GM18870 (cell line): ENCODE results near the gene JPT1.
A peak's percentile ranks its signal among the peaks of the same experiment; 100 is the strongest.
"Not testable (repeated sequence)": the region's sequence is repeated elsewhere in the genome, so short reads cannot be mapped to it uniquely, and the experiment has no call there.

Experiments
- ATAC-seq: cut with Tn5 transposase; IDR thresholded peaks from one replicate; pipeline ENCODE4 v1.9.1; 2021; ENCODE audit warnings: moderate library complexity; ENCODE audit not compliant: unreplicated experiment

The JPT1 gene, protein sequence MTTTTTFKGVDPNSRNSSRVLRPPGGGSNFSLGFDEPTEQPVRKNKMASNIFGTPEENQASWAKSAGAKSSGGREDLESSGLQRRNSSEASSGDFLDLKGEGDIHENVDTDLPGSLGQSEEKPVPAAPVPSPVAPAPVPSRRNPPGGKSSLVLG

GRCh38 chr17:75154195-75155106 lies at the start of gene JPT1:
TSS of gene JPT1 (minus strand) at chr17:75154512. CDS start at chr17:75154397, 115 bp downstream.
- peak; percentile 92 for ATAC-seq

GRCh38 chr17:75199886-75200618 lies 45.7 kb upstream of the JPT1 start:
- ATAC-seq = no peak

DNA sequence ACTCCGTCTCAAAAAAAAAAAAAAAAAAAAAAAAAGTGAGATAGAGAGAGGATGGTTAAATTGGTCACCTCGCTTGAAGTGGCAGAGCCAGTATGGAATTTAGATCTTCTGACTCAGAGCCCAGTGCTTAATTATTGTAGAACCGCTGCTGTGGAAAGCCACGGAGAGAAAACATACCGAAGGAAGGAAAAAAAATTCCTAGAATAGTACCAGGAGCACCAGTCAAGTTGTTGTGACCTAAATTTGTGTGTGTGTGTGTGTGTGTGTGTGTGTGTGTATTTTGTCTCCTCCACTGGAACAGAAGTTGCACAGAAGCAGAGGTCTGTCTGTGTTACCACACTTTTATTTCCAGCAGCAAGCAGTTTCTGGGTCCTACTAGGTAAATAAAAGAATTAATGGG lies 40.6 kb upstream of the JPT1 start:
- ATAC-seq = no peak

DNA sequence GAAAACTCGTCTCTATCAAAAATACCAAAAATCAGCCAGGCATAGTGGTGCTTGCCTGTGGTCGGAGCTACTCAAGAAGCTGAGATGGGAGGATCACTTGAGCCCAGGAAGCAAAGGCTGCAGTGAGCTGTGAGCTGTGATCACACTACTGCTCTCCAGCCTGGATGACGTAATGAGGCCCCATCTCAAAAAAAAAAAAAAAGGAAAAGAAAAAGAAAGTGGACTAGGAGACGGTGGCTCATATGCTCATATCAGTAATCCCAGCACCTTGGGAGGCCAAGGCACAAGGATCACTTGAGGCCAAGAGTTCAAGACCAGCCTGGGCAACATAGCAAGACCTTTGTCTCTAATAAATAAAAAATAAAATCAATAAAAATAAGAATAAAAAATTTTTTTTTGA lies 37.3 kb upstream of the JPT1 start:
- ATAC-seq = no peak

DNA sequence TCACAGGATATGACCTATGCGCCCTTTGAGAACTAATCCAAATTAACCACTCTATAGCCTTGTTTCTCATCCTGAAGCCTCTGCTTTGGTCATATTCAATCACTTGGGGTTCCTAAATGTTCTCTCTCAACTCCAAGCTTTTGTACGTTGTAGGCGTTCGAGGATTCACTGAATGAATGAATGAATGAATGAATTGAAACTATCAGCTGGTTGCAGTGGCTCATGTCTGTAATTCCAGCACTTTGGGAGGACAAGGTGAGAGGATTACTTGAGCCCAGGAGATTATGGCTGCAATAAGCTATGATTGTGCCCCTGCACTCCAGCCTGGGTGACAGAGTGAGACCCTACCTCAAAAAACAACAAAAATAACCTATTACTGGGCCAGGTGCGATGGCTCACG lies 34.3 kb upstream of the JPT1 start:
- no peak for ATAC-seq

GRCh38 chr17:75183999-75184884 lies 29.9 kb upstream of the JPT1 start:
- ATAC-seq = no peak

DNA sequence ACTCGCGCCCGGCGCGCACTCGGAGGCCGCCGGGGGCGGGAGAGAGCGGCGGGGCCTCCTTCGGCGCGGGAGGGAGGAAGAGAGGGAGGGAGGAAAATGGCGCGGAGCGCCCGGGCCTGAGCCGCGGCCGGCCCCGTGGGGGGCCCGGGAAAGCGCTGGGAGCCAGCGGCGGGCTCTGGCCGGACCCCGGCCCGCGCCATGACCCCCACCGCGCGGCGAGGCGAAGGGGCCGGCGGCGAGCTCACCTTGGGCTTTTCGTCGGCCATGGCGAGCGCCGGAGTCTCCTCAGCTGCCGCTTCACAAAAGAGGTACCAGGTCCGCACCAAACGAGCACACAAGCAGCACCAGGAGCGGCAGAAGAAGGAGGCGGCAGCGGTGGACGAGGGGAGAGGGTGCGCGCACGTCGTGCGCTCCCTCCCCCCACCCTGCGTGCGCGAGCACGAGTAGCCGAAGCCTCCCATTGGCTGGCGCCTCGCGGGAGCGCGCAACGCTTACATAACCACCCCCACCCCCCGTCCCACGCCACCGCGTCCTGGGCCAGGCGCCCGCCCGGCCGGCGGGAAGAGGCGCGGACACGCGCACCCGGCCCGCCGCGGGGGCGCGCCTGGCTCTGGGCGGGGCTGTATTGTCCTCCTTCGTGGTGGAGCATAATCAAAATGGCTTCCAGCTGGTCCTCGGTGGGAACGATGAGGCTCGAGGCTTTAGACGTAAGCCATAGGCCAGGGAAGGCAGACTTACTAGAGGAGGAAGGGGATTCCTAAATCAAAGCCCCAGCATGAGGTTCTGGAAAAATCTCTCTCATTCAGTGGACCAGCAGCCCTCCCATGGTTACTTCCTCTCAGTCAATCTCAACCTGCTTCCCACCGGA lies 28.5 kb upstream of the JPT1 start, which contains the start of gene SUMO2:
TSS of gene SUMO2 (minus strand) at position 391 of the 868 bp plus-strand sequence. CDS start at position 266, 125 bp downstream.
- ATAC-seq = peak; percentile 50

GRCh38 chr17:75182319-75182568 lies 27.9 kb upstream of the JPT1 start:
- ATAC-seq = no peak

DNA sequence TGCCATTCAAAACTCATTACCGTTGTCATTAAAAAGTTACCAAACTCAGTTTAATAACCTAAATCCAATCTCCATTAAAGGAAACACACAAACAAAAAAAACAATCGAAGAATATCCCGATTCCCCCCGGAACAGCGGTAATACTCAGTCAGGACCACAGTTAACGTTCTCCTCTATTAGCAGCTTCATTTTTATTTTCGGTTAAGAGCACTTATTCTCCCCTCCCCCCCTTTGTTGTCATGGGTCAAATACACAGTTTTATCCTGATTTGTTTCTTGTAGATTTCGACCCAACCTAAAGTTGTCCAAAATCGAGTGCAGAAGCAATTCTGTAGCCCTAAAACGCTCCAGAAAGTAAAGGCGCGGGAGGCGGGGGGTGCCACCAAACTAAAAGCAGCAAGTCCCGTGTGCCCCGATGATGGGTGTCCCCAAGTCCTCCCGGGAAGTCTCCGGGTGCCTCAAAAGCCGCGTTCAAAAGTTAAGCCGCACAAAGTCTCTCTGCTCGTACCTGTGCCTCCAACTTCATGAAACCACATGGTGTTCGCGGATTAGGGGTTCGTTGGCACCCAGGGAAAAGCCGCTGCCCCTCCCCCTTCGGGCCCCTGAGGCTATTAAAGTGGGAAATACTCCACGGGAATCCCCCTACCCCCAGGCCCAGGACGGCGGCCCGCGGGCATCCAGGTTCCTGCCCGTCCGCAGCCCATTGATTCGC lies 27.5 kb upstream of the JPT1 start:
- no peak for ATAC-seq

DNA sequence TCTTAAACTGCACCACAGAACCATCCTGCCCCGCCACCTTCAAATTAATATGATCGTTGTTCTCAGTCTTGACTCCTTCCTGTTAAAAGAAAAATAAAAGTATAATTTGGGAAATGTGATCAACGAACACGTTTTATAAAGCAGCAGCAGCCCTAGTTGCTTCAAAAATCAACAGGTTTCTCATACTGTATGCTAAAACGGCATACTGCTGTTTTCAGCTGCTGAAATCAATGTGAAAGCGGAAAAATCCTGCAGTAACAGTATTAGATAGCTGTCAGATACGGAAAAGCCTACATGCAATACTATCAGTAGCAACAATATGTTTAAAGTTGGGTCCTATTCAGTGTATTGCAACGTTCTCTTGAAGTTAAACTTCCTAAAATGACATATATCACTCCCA lies 26.8 kb upstream of the JPT1 start:
- ATAC-seq = no peak

GRCh38 chr17:75178453-75178852 lies 24.1 kb upstream of the JPT1 start:
- ATAC-seq = no peak

GRCh38 chr17:75176625-75177024 lies 22.3 kb upstream of the JPT1 start:
- ATAC-seq = no peak

- ATAC-seq = no peak
Observed at GRCh38 chr17:75174996-75175395, 20.7 kb upstream of the JPT1 start.

DNA sequence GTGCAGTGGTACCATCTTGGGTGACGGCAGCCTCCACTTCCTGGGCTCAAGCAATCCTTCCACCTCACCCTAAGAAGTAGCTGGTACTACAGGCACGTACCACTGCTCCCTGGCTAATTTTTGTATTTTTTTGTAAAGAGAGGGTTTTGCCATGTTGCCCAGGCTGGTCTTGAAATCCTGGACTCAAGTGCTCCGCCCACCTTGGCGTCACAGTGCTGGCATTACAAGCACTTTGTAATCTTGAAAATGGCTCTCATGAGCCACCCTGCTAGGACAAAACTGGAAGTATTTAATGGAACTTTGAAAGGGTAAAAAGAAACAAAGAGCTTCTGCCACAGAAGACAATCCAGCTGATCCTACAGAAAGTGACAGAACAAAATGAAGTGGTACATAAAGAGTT lies 19.2 kb upstream of the JPT1 start:
- ATAC-seq = no peak

DNA sequence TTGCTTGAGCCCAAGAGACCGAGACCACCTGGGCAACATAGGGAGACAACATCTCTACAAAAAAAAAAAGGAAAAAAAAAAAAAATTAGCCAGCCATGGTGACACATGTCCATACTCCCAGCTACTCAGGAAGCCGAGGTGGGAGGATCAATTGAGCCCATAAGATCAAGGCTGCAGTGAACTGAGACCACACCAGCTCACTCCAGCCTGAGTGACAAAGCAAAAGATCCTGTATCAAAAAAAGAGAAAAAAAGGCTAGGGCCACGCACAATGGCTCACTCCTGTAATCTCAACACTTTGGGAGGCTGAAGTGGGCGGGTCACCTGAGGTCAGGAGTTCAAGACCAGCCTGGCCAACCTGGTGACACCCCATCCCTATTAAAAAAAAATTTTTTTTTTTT lies 14.7 kb upstream of the JPT1 start:
- ATAC-seq = no peak

GRCh38 chr17:75164606-75165005 lies 10.3 kb upstream of the JPT1 start:
- not testable (repeated sequence) for ATAC-seq

- ATAC-seq = no peak
Observed at GRCh38 chr17:75163074-75163473, 8.8 kb upstream of the JPT1 start.

DNA sequence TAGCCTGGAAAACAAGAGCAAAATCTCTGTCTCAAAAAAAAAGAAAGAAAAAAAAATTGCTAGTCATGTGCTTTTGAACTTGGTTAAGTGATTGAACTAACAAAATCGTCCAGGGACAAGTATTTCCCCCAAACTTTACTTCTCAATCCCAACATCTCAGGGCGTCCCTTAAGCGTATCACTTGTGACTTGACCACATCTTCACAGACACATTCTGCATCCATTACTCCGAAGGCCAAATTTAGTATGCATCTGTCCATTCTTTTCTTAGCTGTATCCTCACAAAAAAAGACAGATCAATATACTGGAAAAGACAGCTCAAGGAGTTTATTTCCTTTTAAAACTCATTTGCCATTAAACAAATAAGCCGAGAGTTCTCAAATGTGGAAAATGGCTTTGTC lies 5.9 kb upstream of the JPT1 start:
- no peak for ATAC-seq
